G401.6 (cell line): ENCODE results near the gene HPDL.

Experiments
- FAIRE-seq: peaks from 2 replicates; lab custom pipeline; 2012; peaks lifted over from hg19 to GRCh38; lab: Jason Lieb, UNC

The HPDL gene

GRCh38 chr1:45322486-45323040 lies 4.1 kb upstream of the HPDL start:
- FAIRE-seq = no peak

GRCh38 chr1:45325851-45326506 lies 716 bp upstream of the HPDL start:
- FAIRE-seq = no peak

- no peak for FAIRE-seq
These were observed 1.2 kb downstream of the HPDL start for GRCh38 chr1:45327644-45328515.

GRCh38 chr1:45328680-45329079 lies 2.0 kb downstream of the HPDL start:
- no peak for FAIRE-seq

GRCh38 chr1:45329445-45329844 lies 2.8 kb downstream of the HPDL start:
- no peak for FAIRE-seq

GRCh38 chr1:45331436-45332345 lies 5.0 kb downstream of the HPDL start:
- FAIRE-seq = no peak

- no peak for FAIRE-seq
These were observed 5.6 kb downstream of the HPDL start for GRCh38 chr1:45332346-45332720.

- FAIRE-seq = no peak
These were observed 7.9 kb downstream of the HPDL start for GRCh38 chr1:45334308-45335245.

- FAIRE-seq = no peak
These were observed 9.2 kb downstream of the HPDL start for GRCh38 chr1:45335855-45336324.

- no peak for FAIRE-seq
These were observed 11.1 kb downstream of the HPDL start for GRCh38 chr1:45337630-45338325.

- FAIRE-seq = peak; percentile 89
These were observed 13.3 kb downstream of the HPDL start, which contains the start of the genes MUTYH and TOE1 for GRCh38 chr1:45339789-45340558. TSS of gene MUTYH (minus strand) at chr1:45340440. CDS start at chr1:45334505, 5,935 bp downstream. TSS of gene TOE1 (plus strand) at chr1:45340170. CDS start at chr1:45340253, 83 bp downstream.

- FAIRE-seq = no peak
These were observed 14.2 kb downstream of the HPDL start for GRCh38 chr1:45340816-45341466.

- no peak for FAIRE-seq
These were observed 17.8 kb downstream of the HPDL start for GRCh38 chr1:45344499-45344898.

GRCh38 chr1:45345014-45345413 lies 18.3 kb downstream of the HPDL start:
- FAIRE-seq = no peak

- no peak for FAIRE-seq
These were observed 19.8 kb downstream of the HPDL start for GRCh38 chr1:45346473-45346872.

- no peak for FAIRE-seq
These were observed 21.3 kb downstream of the HPDL start for GRCh38 chr1:45348020-45348419.

GRCh38 chr1:45348609-45348965 lies 21.9 kb downstream of the HPDL start:
- FAIRE-seq = no peak

- no peak for FAIRE-seq
These were observed 22.4 kb downstream of the HPDL start for GRCh38 chr1:45348966-45349677.
